Fibroblast of villous mesenchyme (primary cell): Measurements from ENCODE around the gene CHST4. TPM values are rescaled to one million over a fixed set of nuclear protein-coding genes. Genes with fewer than 3 reads are reported as not detected.
"Not testable (repeated sequence)": the region's sequence is repeated elsewhere in the genome, so short reads cannot be mapped to it uniquely, and the experiment has no call there.

Experiments used
- DNase-seq: peaks from one replicate; pipeline ENCODE4 v3.0.0-alpha.2; 2010; ENCODE audit warnings: low read depth
- H3K4me3 ChIP-seq: 2 replicates; pipeline ENCODE4 v1.5.1; 2011; ENCODE audit warnings: low read depth, mild to moderate bottlenecking, low read length
- small RNA-seq: library from RNA; depleted of rRNA; stranded (forward); fragments of <200 nt; gene quantifications from one replicate; pipeline ENCODE3, GENCODE V24; 2012
- total RNA-seq: library from RNA; depleted of rRNA; stranded (reverse); fragments of >200 nt; gene quantifications from 2 replicates; pipeline ENCODE4 v1.2.3, GENCODE V29; 2012
- TF ChIP-seq, protein P1 (sequence below): IDR thresholded peaks from 2 replicates; pipeline ENCODE4 v1.5.1; 2012; ENCODE audit warnings: low read depth, mild to moderate bottlenecking, low read length; ENCODE audit not compliant: insufficient read depth

CHST4 gene
- total RNA-seq, 1 donor = not detected

- TF ChIP-seq, protein P1, sequence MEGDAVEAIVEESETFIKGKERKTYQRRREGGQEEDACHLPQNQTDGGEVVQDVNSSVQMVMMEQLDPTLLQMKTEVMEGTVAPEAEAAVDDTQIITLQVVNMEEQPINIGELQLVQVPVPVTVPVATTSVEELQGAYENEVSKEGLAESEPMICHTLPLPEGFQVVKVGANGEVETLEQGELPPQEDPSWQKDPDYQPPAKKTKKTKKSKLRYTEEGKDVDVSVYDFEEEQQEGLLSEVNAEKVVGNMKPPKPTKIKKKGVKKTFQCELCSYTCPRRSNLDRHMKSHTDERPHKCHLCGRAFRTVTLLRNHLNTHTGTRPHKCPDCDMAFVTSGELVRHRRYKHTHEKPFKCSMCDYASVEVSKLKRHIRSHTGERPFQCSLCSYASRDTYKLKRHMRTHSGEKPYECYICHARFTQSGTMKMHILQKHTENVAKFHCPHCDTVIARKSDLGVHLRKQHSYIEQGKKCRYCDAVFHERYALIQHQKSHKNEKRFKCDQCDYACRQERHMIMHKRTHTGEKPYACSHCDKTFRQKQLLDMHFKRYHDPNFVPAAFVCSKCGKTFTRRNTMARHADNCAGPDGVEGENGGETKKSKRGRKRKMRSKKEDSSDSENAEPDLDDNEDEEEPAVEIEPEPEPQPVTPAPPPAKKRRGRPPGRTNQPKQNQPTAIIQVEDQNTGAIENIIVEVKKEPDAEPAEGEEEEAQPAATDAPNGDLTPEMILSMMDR = no peak
Observed at GRCh38 chr16:71574702-71575101, 48.5 kb downstream of the CHST4 start.

GRCh38 chr16:71576971-71577370 is 50.7 kb downstream of the CHST4 start, which contains the start of gene TAT:
TSS of gene TAT (minus strand) at chr16:71577092. CDS start at chr16:71576415, 677 bp downstream.
- TF ChIP-seq, protein P1 = no peak
- H3K4me3 ChIP-seq = no peak within 1 kb of the TSS
- no peak for DNase-seq

More at GRCh38 chr16:71574702-71575101, 48.5 kb downstream of the CHST4 start:
- no peak for DNase-seq
- H3K4me3 ChIP-seq = no peak overlapping the region

DNA sequence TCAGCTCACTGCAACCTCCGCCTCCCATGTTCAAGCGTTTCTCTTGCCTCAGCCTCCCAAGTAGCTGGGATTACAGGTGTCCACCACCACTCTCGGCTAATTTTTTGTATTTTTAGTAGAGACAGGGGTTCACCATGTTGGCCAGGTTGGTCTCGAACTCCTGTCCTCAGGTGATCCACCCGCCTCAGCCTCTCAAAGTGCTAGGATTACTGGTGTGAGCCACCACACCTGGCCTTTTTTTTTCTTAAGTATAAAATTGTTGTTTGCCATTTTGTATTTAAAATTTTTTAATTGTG is 56.3 kb downstream of the CHST4 start:
- DNase-seq, H3K4me3 ChIP-seq: not testable (repeated sequence)

- DNase-seq = no peak
- H3K4me3 ChIP-seq = no peak overlapping the region
- TF ChIP-seq, protein P1 = no peak
Observed at GRCh38 chr16:71584543-71585317, 58.5 kb downstream of the CHST4 start.

DNA sequence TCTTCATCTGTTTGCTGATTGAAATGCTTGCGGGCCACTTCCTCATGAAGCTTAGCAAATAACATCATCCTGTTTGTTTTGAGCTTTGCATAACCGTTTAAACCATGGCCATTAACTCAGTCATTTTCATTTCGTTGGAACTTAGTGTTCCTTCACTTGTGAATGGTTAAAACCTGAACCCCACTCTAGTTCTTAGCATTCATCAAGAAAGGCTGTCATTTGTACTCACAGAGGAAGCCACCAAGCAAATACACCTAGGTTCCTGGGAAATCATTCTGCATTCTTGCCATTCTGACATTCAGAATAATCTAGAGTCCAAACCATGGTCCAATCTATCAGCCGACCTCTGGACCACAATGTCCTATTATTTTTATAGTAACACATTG is 59.1 kb downstream of the CHST4 start:
- no peak overlapping the region for H3K4me3 ChIP-seq
- TF ChIP-seq, protein P1 = no peak
- DNase-seq = no peak

Small RNA genes within 50 kb of the gene (small RNA-seq; reads per million reads assigned to genes)
- not detected for gene RNU6-1061P

Other genes starting within 250 kb of the CHST4 start
- gene CMTR2, start 237.0 kb upstream of the CHST4 start, total RNA-seq = 35.1 and 42.7 TPM in 2 replicates
- gene CALB2, start 167.7 kb upstream of the CHST4 start, total RNA-seq = under 0.01 and 0.97 TPM in 2 replicates
- gene TLE7, start 84.4 kb upstream of the CHST4 start, total RNA-seq = not detected in 2 replicates
- gene ZNF23, start 64.2 kb upstream of the CHST4 start, total RNA-seq = 13.5 and 14.7 TPM in 2 replicates
- 2.2 and 2.6 TPM in 2 replicates for gene ZNF19, start 37.1 kb upstream of the CHST4 start, total RNA-seq
- under 0.01 TPM in 1 of 2 replicates, not detected in the other for gene TAT, start 50.7 kb downstream of the CHST4 start, total RNA-seq
- gene MARVELD3, start 99.8 kb downstream of the CHST4 start, total RNA-seq = under 0.01 TPM in 1 of 2 replicates, not detected in the other
- gene PHLPP2, start 198.3 kb downstream of the CHST4 start, total RNA-seq = 13.2 and 17.3 TPM in 2 replicates